ENCODE results near the gene DTNA.

The DTNA gene

GRCh38 chr18:34695310-34695709, 14.8 kb upstream of the DTNA start:
- peaks cover 10% of the 10 kb centered on the region for H3K27me3 ChIP-seq (ENCODE audit: insufficient read depth, low read length, poor library complexity)
- H3K27ac ChIP-seq (ENCODE audit: low read length), result no peak overlapping the region
- TF ChIP-seq EZH2 (IDR thresholded peaks at IDR 0.05; ENCODE audit: borderline replicate concordance, low read depth, low read length, severe bottlenecking) (no peak), CTCF (IDR thresholded peaks at IDR 0.05; ENCODE audit: borderline replicate concordance, extremely low read depth, low read length, poor library complexity, severe bottlenecking) (no peak)
- DNase-seq, result no peak
- H3K4me3 ChIP-seq (ENCODE audit: low read depth in 1 of 2, low read length in 2 of 2), result no peak overlapping the region
- ATAC-seq (ENCODE audit: insufficient read depth, low read depth), result no peak
- no peaks in the 10 kb centered on the region for H3K4me1 ChIP-seq (ENCODE audit: insufficient read depth, low read length)
- H2AFZ ChIP-seq (ENCODE audit: low read depth, low read length), result no peak overlapping the region
- H4K20me1 ChIP-seq (ENCODE audit: insufficient read depth, low read length), result no peaks in the 10 kb centered on the region
- H3K4me2 ChIP-seq (ENCODE audit: insufficient read depth, low read length), result no peak overlapping the region
- no peaks in the 10 kb centered on the region for H3K79me2 ChIP-seq (ENCODE audit: insufficient read depth, low read length)
- H3K9ac ChIP-seq (ENCODE audit: low read depth, low read length), result no peak overlapping the region
- H3K36me3 ChIP-seq (ENCODE audit: insufficient read depth, low read length), result no peaks in the 10 kb centered on the region
- no peaks in the 10 kb centered on the region for H3K9me3 ChIP-seq (ENCODE audit: insufficient read depth, low read length, severe bottlenecking)

- DNase-seq (no peak), ATAC-seq (ENCODE audit: insufficient read depth, low read depth) (no peak)
- H3K9ac ChIP-seq (ENCODE audit: low read depth, low read length), result no peak overlapping the region
- no peaks in the 10 kb centered on the region for H3K79me2 ChIP-seq (ENCODE audit: insufficient read depth, low read length)
- no peak overlapping the region for H3K27ac ChIP-seq (ENCODE audit: low read length)
- H3K4me1 ChIP-seq (ENCODE audit: insufficient read depth, low read length), result no peaks in the 10 kb centered on the region
- peaks cover 6% of the 10 kb centered on the region for H3K27me3 ChIP-seq (ENCODE audit: insufficient read depth, low read length, poor library complexity)
- no peaks in the 10 kb centered on the region for H4K20me1 ChIP-seq (ENCODE audit: insufficient read depth, low read length)
- H3K9me3 ChIP-seq (ENCODE audit: insufficient read depth, low read length, severe bottlenecking), result no peaks in the 10 kb centered on the region
- no peak overlapping the region for H2AFZ ChIP-seq (ENCODE audit: low read depth, low read length)
- H3K36me3 ChIP-seq (ENCODE audit: insufficient read depth, low read length), result no peaks in the 10 kb centered on the region
- H3K4me2 ChIP-seq (ENCODE audit: insufficient read depth, low read length), result no peak overlapping the region
- H3K4me3 ChIP-seq (ENCODE audit: low read depth in 1 of 2, low read length in 2 of 2), result no peak overlapping the region
- no peak for TF ChIP-seq EZH2 (IDR thresholded peaks at IDR 0.05; ENCODE audit: borderline replicate concordance, low read depth, low read length, severe bottlenecking)
- no peak for TF ChIP-seq CTCF (IDR thresholded peaks at IDR 0.05; ENCODE audit: borderline replicate concordance, extremely low read depth, low read length, poor library complexity, severe bottlenecking)
Measured at GRCh38 chr18:34696671-34697070, 13.4 kb upstream of the DTNA start.

GRCh38 chr18:34697233-34697632, 12.9 kb upstream of the DTNA start:
- Histone ChIP-seq H3K4me3 (ENCODE audit: low read depth in 1 of 2, low read length in 2 of 2) (no peak overlapping the region), H3K9me3 (ENCODE audit: insufficient read depth, low read length, severe bottlenecking) (no peaks in the 10 kb centered on the region), H3K79me2 (ENCODE audit: insufficient read depth, low read length) (no peaks in the 10 kb centered on the region), H3K9ac (ENCODE audit: low read depth, low read length) (no peak overlapping the region), H3K4me2 (ENCODE audit: insufficient read depth, low read length) (no peak overlapping the region), H2AFZ (ENCODE audit: low read depth, low read length) (no peak overlapping the region), H3K27ac (ENCODE audit: low read length) (no peak overlapping the region), H3K4me1 (ENCODE audit: insufficient read depth, low read length) (no peaks in the 10 kb centered on the region), H3K36me3 (ENCODE audit: insufficient read depth, low read length) (no peaks in the 10 kb centered on the region), H4K20me1 (ENCODE audit: insufficient read depth, low read length) (no peaks in the 10 kb centered on the region), H3K27me3 (ENCODE audit: insufficient read depth, low read length, poor library complexity) (peaks cover 4% of the 10 kb centered on the region)
- TF ChIP-seq EZH2 (IDR thresholded peaks at IDR 0.05; ENCODE audit: borderline replicate concordance, low read depth, low read length, severe bottlenecking) (no peak), CTCF (IDR thresholded peaks at IDR 0.05; ENCODE audit: borderline replicate concordance, extremely low read depth, low read length, poor library complexity, severe bottlenecking) (no peak)
- ATAC-seq (ENCODE audit: insufficient read depth, low read depth), result no peak
- no peak for DNase-seq

GRCh38 chr18:34697891-34698290, 12.2 kb upstream of the DTNA start:
- DNase-seq (no peak), ATAC-seq (ENCODE audit: insufficient read depth, low read depth) (no peak)
- no peaks in the 10 kb centered on the region for H3K9me3 ChIP-seq (ENCODE audit: insufficient read depth, low read length, severe bottlenecking)
- H3K27ac ChIP-seq (ENCODE audit: low read length), result no peak overlapping the region
- no peak overlapping the region for H2AFZ ChIP-seq (ENCODE audit: low read depth, low read length)
- H3K36me3 ChIP-seq (ENCODE audit: insufficient read depth, low read length), result no peaks in the 10 kb centered on the region
- no peak overlapping the region for H3K4me2 ChIP-seq (ENCODE audit: insufficient read depth, low read length)
- no peaks in the 10 kb centered on the region for H3K79me2 ChIP-seq (ENCODE audit: insufficient read depth, low read length)
- H3K27me3 ChIP-seq (ENCODE audit: insufficient read depth, low read length, poor library complexity), result peaks cover 4% of the 10 kb centered on the region
- H3K4me1 ChIP-seq (ENCODE audit: insufficient read depth, low read length), result no peaks in the 10 kb centered on the region
- no peak overlapping the region for H3K9ac ChIP-seq (ENCODE audit: low read depth, low read length)
- no peaks in the 10 kb centered on the region for H4K20me1 ChIP-seq (ENCODE audit: insufficient read depth, low read length)
- TF ChIP-seq EZH2 (IDR thresholded peaks at IDR 0.05; ENCODE audit: borderline replicate concordance, low read depth, low read length, severe bottlenecking) (no peak), CTCF (IDR thresholded peaks at IDR 0.05; ENCODE audit: borderline replicate concordance, extremely low read depth, low read length, poor library complexity, severe bottlenecking) (no peak)
- H3K4me3 ChIP-seq (ENCODE audit: low read depth in 1 of 2, low read length in 2 of 2), result no peak overlapping the region

Measured in DND-41 (cell line).